ENCODE measurements around the gene ITGB8.

GRCh38 chr7:20383351-20383750, 52.7 kb downstream of the ITGB8 start:
- TF ChIP-seq CTCF (conservative IDR thresholded peaks at IDR 0.05; ENCODE audit: low read depth, low read length), result no peak
- no peak for TF ChIP-seq EZH2 (IDR thresholded peaks at IDR 0.05; ENCODE audit: low read length, unreplicated experiment)
